Lower leg skin (tissue), 3 donors: ENCODE data around the gene ACP3.

Experiments
- CTCF ChIP-seq, 3 donors: fragments of 450-650 bp; IDR thresholded peaks; one replicate each; pipeline ENCODE4 v1.5.1; 2016; ENCODE audit warnings: antibody characterized with exemption in 3 of 3, mild to moderate bottlenecking in 3 of 3, moderate library complexity in 2 of 3
- POLR2A ChIP-seq, 2 donors: fragments of 450-650 bp; IDR thresholded peaks; one replicate each; pipeline ENCODE4 v1.6.1; 2016 to 2017; ENCODE audit warnings: antibody characterized with exemption in 2 of 2, mild to moderate bottlenecking in 1 of 2, moderate library complexity in 1 of 2

GRCh38 chr3:132326251-132326650 is 9.0 kb downstream of the ACP3 start:
- TF ChIP-seq CTCF (IDR thresholded peaks at IDR 0.05), result no peak
- TF ChIP-seq POLR2A (IDR thresholded peaks at IDR 0.05), result no peak
